Hematopoietic multipotent progenitor cell treated with erythropoietin and hydrocortisone succinate and interleukin-3 and kit ligand, for 17 days (in vitro differentiated cells): ENCODE data around the gene RUVBL2.

Experiments used
- DNase-seq: peaks from one replicate; pipeline ENCODE4 v3.0.0-alpha.2; 2015; ENCODE audit warnings: low spot score

Gene RUVBL2

DNA sequence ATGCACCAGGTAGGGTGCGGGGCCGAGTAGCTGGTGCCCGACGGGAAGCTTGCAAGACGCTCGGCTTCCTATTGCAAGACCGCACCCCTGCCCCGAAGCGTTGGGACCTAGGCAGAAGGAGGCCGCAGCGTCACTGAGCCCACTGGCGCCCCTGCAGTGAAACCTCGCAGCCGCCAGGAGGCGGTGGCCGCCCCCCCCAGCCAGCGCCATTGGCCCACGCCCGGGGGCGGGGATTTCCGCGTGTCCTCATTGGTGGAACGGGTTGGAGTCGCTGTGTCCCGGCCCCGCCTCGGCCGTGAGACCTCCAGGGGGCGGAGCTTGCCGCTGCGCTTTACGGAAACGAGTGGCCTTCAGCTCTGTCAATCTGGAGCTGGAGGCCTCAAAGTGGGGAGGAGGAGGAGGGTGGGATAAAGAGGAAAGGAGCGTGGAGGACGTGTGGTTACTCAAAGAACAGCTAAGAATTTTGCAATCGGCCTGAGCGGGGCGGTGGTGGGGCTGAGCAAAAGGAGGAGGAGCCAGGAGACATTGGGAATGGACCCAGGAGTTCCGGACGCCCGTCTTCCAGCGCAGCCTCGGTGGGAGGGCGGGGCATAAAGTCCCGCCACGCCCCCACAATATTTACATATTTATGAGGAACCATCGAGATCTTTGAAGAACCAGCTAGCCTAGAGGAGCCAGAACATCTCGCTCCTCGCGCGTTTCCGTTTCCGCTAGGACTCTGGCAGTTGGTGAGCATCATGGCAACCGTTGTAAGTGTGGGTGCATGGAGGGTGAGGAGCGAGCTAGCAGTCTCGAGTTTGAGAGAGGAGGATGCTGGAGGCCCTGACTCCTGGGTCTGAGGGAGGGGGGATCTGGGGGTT is at the start of gene RUVBL2, which contains the start of gene GYS1:
Gene RUVBL2 (plus strand): TSS at position 713 of the 860 bp plus-strand sequence. CDS start 25 bp downstream, at position 738.
Gene GYS1 (minus strand): TSS at position 135 of the 860 bp plus-strand sequence. CDS start 197 bp downstream, outside the sequence.
- peak; percentile 100 for DNase-seq

DNA sequence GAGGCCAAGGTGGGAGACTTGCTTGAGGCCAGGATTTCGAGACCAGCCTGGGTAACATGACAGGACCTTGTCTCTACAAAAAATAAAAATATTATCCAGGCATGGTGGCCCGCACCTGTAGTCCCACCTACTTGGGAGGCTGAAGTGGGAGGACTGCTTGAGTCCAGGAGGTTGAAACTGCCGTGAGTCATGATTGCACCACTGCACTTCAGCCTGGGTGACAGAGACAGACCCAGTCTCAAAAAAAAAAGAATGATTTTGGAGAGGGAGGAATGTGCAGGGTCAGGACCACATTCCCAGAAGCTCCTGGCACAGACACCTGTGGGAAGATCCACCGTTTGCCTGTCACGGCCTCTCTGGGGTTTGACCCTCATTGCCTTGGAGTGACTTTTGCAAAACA is 48.3 kb upstream of the RUVBL2 start:
- no peak for DNase-seq

DNA sequence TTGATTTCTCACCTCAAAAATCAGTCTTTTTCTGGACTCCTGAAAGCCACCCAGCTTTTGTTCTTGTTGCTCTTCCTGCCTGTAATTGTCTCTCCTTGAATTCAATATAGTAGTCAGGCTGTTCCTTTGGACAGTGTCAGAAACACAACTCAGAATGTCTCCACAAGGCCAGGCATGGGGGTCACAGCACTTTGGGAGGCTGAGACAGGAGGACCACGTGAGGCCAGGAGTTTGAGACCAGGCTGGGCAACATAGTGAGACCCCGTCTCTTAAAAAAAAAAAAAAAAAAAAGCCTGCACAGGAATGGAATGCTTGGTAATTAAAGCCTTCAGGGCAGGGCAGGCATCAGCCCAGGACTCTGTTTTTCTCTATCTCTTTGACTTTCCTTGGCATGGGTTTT is 47.9 kb upstream of the RUVBL2 start:
- no peak for DNase-seq

DNA sequence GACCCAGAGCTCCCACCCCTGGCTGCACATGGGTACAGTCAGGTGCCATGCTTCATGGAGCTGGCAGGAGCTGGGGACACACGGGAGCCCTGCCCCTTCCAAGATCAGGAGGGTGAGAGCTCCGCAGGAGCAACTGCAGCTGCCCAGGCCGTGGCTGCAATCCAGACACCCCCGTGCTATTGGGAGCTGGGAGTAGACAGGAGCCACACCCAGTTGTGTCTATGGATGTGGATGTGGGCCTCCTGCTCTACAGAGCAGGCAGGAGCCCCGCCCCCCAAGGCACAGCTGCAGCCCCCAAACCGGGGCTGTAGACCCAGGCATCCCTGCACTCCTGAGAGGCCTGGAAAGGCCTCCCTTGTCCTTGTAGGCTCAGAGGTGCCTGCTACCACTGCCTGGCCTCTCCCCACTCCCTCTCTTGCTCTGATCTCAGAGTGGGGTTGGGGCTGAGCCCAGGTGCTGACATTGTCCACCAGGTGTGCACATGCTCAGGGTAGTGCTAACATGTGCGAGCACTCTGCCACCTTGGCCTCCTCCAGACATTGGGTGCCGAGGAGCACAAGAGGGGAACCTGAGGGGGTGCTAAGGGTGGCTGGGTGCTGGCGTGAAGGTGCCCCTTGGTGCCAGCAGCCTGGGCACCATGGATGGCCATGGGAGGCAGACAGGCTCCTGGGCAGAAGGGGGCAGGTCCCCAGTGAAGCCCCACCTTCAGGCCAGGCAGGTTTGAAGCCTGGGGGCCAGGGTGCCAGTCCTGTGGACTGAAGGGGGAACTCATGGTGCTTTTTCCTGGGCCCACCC is 47.0 kb upstream of the RUVBL2 start:
- DNase-seq: no peak

DNA sequence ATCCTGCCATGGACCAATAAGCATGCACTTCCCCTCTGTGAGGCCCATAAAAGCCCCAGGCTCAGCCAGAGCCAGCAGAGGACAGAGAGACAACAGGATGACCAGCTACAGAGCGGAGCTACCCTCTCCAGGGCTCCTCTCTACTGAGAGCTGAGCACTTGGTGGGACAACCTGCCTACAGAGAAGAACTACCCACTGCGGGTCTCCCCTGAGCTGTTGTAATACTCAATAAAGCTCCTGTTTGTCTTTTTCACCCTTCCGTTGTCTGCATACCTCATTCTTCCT is 46.5 kb upstream of the RUVBL2 start:
- DNase-seq: no peak

DNA sequence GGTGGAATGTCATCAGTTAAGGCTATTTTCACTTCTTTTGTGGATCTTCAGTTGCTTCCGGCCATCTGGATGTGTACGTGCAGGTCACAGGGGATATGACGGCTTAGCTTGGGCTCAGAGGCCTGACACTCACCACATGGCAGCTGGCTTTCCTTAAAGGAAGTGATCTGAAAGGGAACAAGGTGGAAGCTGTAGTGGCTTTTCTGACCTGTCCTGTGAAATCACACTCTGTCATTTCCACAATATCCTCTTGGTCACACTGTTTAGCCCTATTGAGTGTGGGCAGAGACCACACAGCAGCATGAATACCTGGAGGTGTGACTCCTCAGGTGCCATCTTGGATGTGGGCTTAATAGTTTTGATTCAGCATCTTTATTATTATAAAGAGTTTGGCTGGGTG is 43.5 kb upstream of the RUVBL2 start:
- DNase-seq: no peak

DNA sequence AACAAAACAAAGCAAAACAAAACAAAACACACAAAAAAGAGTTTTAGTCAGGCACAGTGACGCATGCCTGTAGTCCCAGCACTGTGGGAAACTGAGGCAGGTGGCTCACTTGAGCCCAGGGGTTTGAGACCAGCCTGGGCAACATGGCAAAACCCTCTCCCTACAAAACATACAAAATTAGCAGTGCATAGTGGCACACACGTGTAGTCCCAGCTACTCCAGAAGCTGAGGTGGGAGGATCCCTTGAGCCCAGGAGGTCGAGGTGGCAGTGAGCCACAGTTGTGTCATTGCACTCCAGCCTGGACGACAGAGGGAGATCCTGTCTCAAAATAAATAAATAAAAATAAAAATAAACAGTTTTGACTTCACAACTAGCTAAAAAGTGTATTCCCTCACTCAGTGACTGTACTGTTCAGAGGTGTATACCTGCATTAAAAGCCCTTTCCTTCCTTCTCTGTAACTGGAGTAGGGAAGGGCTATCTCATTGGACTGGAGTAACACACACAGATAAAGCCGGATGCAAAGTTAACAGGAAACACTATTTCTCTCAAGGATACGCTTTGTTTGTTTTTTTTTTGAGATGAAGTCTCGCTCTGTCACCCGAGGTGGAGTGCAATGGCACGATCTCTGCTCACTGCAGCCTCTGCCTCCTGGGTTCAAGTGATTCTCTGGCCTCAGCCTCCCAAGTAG is 42.7 kb upstream of the RUVBL2 start:
- no peak for DNase-seq

DNA sequence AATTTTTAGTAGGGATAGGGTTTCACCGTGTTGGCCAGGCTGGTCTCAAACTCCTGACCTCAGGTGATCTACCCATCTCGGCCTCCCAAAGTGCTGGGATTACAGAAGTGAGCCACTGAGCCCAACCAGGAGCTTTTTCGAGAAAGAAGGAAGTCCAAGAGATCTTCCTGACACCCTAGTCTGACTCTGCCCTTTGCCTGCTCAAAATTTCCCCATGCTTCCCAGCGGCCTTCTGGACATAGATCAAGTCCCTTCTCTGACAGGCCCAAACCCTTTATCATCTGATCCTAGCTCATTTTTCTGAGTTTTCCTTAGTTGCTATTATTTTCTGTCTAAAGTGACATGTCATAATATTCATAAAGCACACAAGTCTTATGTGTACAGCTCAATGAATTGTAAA is 40.5 kb upstream of the RUVBL2 start:
- DNase-seq: no peak

DNA sequence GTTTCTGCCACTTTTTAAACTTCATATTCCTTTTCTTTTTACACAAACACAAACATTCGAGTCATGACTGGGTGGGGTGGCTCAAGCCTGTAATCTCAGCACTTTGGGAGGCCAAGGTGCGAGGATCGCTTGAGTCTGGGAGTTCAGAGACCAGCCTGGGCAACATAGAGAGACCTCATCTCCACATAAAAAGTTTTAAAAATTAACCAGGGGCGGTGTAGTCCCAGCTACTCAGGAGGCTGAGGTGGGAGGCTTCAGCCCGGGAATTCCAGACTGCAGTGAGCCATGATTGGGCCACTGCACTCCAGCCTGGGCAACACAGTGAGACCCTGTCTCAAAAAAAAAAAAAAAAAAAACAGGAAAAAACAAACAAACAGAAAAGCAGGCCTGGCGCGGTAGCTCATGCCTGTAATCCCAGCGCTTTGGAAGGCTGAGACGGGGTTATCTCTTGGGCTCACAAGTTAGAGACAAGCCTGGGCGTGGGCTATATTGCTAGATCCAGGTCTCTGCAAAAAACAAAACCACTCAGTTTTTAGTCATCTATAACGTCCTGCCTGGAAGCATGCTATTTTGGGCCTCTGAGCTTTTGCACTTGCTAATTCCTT is 39.6 kb upstream of the RUVBL2 start:
- DNase-seq: peak; percentile 72

DNA sequence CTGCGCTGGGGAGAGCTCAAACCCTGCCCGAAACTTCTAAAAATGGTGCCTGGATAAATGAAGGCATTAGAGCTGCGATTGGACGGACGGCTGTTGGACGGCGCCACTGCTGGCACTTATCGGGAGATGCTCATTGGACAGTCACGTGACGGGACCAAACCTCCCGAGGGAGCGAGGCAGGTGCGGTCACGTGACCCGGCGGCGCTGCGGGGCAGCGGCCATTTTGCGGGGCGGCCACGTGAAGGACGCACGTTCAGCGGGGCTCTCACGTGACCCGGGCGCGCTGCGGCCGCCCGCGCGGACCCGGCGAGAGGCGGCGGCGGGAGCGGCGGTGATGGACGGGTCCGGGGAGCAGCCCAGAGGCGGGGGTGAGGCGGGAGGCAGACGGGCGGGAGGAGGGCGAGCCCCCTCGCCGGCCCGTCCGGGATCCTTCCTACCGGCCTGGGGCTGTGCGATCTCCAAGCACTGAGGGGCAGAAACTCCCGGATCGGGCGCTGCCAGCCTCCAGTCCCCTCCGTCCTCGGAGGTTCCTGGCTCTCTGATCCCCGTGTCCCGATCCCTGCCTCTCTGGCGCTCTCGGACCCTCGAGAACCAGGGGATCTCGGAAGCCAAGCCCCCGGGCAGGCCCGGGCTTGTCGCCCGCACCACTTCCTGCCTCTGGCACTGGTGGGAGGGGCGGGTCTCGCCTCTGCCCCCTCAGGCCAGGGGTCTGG is 38.9 kb upstream of the RUVBL2 start, which contains the start of gene BAX:
Gene BAX (plus strand): TSS at position 281 of the 713 bp plus-strand sequence. CDS start 54 bp downstream, at position 335.
- DNase-seq: peak; percentile 99

DNA sequence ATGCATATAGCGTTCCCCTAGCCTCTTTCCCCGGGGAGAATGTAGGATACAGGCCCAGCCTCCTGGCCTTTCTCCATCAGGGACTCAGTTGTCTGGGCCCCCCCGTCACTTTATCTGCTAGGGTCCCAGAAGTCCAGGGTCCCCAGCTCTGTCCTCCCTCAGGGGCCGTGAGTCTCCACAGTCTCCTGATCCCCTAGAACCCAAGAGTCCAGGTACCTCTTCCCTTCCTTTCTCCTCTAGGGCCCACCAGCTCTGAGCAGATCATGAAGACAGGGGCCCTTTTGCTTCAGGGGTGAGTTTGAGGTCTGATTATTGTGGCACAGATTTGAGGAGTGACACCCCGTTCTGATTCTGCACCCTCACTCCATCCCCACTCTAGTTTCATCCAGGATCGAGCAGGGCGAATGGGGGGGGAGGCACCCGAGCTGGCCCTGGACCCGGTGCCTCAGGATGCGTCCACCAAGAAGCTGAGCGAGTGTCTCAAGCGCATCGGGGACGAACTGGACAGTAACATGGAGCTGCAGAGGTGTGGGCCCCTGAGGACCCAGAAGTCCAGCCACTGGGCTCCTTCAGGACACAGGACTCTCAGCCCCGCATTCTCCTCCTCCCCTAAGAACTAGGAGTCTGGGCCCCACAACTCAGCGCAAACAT is 38.3 kb upstream of the RUVBL2 start:
- no peak for DNase-seq

DNA sequence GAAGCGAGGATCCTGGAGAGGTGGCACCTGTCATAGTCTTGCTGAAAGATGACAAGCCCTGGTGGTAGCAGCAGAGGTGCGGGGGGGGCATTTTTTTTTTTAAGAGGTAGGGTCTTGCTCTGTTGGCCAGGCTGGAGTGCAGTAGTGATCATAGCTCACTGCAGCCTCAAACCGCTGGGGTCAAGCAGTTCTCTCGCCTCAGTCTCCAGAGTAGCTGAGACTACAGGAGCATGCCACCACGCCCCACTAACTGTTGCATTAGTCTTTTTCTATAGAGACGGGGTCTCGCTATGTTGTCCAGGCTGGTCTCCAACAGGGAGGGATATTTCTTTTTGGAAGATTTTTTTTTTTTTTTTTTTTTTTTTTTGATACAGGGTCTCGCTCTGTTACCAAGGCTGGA is 35.7 kb upstream of the RUVBL2 start:
- no peak for DNase-seq

DNA sequence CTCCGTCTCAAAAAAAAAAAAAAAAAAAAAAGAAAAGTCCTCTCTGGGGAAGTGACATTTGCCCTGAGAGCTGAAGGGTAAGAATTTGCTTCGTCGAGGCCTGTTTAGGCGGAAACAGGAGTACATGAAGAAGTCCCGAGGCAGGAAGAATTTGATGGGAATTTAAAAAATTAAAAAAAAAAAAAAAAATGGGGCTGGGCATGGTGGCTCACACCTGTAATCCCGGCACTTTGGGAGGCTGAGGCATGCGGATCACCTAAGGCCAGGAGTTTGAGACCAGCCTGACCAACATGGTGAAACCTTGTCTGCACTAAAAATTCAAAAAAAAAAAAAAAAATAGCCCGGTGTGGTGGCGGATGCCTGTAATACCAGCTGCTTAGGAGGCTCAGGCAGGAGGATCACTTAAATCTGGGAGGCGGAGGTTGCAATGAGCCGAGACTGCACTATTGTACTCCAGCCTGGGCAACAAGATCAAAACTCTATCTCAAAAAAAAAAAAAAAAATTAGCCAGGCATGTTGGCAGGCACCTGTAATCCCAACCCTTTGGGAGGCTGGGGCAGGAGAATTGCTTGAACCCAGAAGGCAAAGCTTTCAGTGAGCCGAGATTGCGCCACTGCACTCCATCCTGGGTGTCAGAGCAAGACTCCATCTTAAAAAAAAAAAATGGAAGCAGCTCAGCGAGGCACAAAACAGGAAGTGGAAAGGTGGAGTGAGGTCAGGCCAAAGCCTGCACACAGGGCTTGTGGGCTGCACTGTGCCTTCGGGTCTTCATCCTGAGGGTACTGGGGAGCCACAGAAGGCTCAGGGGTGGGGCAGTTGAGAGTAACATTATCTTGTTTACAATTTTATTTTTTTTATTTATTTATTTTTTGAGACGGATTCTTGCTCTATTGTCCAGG is 34.1 kb upstream of the RUVBL2 start:
- no peak for DNase-seq

DNA sequence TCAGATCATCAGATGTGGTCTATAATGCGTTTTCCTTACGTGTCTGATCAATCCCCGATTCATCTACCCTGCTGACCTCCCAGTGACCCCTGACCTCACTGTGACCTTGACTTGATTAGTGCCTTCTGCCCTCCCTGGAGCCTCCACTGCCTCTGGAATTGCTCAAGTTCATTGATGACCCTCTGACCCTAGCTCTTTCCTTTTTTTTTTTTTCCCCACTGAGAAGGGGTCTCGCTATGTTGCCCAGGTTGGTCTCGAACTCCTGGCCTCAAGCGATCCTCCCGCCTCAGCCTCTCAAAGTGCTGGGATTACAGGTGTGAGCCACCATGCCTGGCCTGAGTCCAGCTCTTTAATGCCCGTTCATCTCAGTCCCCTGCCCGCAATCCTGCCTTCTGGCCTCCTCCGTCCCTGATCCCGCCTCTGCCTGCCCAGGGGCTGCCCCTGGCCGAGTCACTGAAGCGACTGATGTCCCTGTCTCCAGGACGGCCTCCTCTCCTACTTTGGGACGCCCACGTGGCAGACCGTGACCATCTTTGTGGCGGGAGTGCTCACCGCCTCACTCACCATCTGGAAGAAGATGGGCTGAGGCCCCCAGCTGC is 32.5 kb upstream of the RUVBL2 start:
- no peak for DNase-seq

DNA sequence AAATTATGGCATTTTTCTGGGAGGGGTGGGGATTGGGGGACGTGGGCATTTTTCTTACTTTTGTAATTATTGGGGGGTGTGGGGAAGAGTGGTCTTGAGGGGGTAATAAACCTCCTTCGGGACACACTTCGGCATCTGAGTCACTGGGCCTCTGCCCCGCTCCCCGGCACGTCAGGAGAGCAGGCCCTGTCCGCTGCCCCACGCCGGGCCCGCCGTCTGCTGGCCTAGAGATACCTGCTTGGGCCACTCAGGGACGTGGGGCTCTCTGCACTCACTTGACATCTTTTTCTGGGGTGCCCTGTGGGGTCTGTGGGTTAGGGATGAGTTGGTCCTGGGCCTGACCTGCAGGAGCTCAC is 32.0 kb upstream of the RUVBL2 start:
- no peak for DNase-seq

DNA sequence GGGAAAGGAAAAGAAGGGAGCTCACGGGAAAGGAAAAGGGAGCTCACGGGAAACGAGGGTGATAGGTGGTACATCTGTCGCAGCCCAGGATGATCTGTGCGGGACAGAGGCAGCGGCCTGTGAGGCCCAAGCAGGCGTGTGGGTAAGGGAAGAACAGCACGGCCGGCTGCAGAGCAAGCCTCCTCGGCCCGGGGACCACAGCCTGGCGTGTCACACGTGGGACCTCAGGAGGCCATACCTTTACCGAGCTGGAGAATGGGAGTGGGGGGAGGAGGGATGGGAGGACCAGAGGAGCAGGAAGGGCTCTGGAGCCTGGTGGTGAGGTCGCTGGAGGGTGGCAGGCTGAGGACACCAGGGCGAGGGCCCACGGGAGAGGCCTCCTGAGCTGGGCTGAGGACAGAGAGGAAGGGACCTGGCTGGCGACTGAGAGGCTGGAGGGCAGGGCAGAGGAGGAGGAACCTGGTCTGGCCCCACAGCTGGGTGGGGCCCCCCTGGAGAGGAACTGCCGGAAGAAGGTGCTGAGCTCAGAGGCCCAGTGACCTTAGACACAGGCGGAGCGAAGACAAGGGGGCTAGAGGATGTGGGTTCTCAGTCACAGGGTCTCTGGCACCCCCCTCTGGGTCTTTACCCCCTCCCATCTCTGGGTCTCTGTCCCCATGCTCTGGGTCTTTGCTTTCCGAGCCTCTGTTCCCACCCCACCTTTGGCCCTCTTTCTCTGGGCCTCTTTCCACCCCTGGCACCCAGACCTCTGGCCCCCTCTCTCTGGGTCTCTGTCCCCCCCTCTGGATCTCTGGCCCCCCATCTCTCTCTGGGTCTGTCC is 31.4 kb upstream of the RUVBL2 start:
- peak; percentile 90 for DNase-seq

DNA sequence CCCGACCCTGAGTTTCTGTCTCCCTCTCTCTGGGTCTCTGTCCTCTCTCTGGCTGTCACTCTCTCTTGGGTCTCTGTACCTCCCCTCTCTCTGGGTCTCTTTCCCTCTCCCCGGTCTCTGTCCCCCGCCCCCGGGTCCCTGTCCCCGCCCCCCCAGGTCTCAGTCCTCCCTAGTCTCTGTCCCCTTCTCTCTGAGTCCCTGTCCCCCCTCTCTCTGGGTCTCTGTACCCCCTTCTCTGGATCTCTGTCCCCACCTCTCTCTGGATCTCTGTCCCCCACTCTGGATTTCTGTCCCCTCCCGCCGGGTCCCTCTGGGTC is 30.9 kb upstream of the RUVBL2 start:
- no peak for DNase-seq

DNA sequence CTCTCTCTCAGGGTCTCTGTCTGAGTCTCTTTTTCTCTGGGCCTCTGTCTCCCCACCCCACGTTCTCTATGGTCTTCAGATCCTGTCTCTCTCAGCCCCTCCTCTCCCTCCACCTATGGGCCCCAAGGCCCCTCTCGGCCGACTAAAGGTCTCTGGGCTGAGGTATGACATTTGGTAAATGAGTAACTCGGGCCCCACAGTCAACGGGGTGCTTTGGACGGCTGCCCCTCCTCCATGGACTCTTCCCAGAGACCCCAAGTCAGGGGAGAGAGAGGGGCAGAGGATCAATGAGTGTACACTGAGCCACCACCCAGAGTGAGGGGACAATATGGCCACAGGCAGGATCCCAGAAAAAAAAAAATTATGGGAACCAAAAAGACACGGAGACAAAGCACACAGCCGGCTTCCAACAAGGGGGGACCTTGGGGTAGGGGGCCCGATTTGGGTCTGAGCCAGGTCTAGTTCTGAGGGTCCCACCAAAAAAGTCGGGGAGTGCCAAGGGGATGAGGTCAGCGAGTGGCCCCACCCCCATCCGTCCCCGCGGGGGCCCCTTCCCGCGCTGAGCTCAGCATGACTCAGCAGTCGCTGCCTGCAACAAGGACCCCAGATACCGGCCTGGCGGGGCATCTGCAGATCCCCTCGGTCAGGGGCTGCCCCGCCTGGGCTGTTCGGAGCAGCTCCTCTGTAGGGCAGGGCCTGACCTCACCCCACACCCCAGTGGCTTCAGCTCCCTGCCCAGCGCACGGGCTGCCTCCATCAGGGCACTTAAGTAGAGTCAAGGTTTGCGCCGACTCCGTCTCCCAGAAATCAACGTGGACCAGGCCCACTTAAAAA is 30.1 kb upstream of the RUVBL2 start:
- peak; percentile 88 for DNase-seq
